ENCODE measurements around the gene ADGRF5.

GRCh38 chr6:46963039-46963438 lies 41.3 kb upstream of the ADGRF5 start:
- no peak for TF ChIP-seq CTCF (IDR thresholded peaks at IDR 0.05; ENCODE audit: low read depth, low read length, poor library complexity, severe bottlenecking)
- no peak for TF ChIP-seq EZH2phosphoT487 (IDR thresholded peaks at IDR 0.05; ENCODE audit: borderline replicate concordance, low read length)
